GM15510 (cell line): ENCODE results near the gene ARX.

ENCODE experiments used
- POLR2A ChIP-seq: IDR thresholded peaks from 3 replicates; pipeline ENCODE4 v1.6.1; 2011; ENCODE audit warnings: borderline replicate concordance; ENCODE audit not compliant: insufficient read length; ENCODE audit errors: extremely low read depth

ARX gene

GRCh38 chrX:25009407-25009806, 6.4 kb downstream of the ARX start:
- TF ChIP-seq POLR2A, result no peak

GRCh38 chrX:25007059-25008053, 8.4 kb downstream of the ARX start:
- no peak for TF ChIP-seq POLR2A

GRCh38 chrX:25006586-25007058, 9.1 kb downstream of the ARX start:
- no peak for TF ChIP-seq POLR2A

GRCh38 chrX:25005382-25006185, 10.2 kb downstream of the ARX start:
- no peak for TF ChIP-seq POLR2A

- no peak for TF ChIP-seq POLR2A
These were observed 10.8 kb downstream of the ARX start for GRCh38 chrX:25005034-25005381.

- no peak for TF ChIP-seq POLR2A
These were observed 11.2 kb downstream of the ARX start for GRCh38 chrX:25004485-25005032.

- TF ChIP-seq POLR2A, result no peak
These were observed 11.7 kb downstream of the ARX start for GRCh38 chrX:25004040-25004439.

- TF ChIP-seq POLR2A, result no peak
These were observed 12.5 kb downstream of the ARX start for GRCh38 chrX:25003066-25003849.

GRCh38 chrX:25002661-25003020, 13.1 kb downstream of the ARX start:
- no peak for TF ChIP-seq POLR2A

- no peak for TF ChIP-seq POLR2A
These were observed 13.7 kb downstream of the ARX start for GRCh38 chrX:25001808-25002660.

GRCh38 chrX:24999511-24999910, 16.3 kb downstream of the ARX start:
- TF ChIP-seq POLR2A, result no peak

GRCh38 chrX:24996096-24996709, 19.6 kb downstream of the ARX start:
- no peak for TF ChIP-seq POLR2A

- no peak for TF ChIP-seq POLR2A
These were observed 21.9 kb downstream of the ARX start for GRCh38 chrX:24993879-24994278.
